GM10266 (cell line): ENCODE results near the gene ATXN7.

ENCODE experiments used
- DNase-seq: peaks from one replicate; pipeline ENCODE4 v3.0.0; 2012; ENCODE audit errors: extremely low spot score
- TF ChIP-seq, protein P1 (sequence below): IDR thresholded peaks from 2 replicates; pipeline ENCODE4 v1.5.1; 2012; ENCODE audit warnings: mild to moderate bottlenecking, low read depth; ENCODE audit not compliant: control insufficient read depth, insufficient read depth; ENCODE audit errors: missing control alignments

Gene ATXN7

DNA sequence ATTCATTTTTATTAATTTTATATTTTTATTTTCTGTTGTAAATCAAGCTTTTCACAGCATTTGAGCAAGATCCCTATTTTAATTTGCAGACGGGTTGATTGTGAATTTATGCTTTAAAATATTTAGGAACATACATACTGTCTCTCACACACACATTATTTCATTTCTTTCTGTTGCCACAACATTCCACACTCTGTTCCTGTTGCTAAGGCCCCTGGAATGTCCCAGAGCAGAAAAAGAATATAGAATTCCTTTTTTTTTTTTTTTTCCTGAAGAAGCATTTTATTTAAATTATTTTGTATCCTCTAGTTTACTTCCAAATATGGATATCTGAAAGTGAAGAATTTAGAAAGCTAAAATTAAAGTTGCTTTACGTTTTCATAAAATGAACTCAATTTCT, 85.3 kb downstream of the ATXN7 start:
- TF ChIP-seq, protein P1, sequence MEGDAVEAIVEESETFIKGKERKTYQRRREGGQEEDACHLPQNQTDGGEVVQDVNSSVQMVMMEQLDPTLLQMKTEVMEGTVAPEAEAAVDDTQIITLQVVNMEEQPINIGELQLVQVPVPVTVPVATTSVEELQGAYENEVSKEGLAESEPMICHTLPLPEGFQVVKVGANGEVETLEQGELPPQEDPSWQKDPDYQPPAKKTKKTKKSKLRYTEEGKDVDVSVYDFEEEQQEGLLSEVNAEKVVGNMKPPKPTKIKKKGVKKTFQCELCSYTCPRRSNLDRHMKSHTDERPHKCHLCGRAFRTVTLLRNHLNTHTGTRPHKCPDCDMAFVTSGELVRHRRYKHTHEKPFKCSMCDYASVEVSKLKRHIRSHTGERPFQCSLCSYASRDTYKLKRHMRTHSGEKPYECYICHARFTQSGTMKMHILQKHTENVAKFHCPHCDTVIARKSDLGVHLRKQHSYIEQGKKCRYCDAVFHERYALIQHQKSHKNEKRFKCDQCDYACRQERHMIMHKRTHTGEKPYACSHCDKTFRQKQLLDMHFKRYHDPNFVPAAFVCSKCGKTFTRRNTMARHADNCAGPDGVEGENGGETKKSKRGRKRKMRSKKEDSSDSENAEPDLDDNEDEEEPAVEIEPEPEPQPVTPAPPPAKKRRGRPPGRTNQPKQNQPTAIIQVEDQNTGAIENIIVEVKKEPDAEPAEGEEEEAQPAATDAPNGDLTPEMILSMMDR = no peak
- no peak for DNase-seq

DNA sequence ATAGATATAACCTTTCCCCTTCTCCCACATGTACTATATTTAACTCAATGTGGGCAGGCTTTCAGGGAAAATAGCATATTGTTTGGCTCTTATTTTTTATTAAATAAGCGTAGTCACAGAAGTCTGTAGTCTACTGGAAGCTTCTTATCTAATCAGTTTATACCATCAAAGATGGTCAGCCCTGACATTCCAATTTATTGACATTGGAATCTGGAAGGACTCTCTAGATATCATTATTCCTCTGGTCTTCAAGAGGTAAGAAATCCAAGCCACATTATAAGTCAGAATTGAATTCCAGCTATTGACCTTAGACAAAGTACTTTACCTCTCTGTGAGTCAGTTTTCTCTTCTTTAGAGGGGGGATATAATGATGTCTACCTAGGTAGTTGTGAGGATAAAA, 87.0 kb downstream of the ATXN7 start:
- DNase-seq = no peak
- TF ChIP-seq, protein P1 = no peak

DNA sequence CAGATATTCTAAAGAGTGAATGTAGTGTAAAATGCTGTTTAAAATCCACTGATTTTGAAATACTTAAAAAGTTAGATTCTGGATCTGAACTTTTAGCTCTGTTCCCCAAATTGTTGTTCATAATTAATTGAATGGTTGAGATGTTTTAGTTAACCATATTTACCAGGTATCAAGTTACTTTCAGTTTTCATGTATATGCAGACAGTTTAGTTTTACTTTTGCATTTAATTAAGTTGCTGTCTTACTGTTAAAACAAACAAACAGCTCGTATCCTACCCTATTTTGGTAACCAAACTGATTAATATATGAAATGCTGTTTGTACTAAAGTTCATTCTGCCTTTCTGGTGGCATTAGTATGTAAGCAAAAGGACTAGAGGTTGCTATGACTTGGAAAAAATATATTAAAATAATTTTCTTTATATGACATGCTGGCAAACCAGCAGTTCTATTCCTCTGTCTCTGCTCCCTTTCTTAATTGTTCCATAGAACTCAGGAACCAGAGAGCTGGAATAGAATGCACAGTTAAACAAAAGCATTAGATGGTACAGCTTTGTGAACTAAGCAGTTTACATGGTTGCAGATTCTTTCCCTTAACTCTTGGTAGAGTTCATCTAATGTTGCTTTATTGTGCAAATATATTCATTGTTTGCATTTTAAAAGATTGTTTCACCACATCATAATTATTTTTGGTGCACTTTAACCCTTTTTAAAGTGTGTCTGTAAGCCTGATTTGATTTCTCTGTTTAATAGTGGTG, 88.0 kb downstream of the ATXN7 start:
- DNase-seq = no peak
- TF ChIP-seq, protein P1 = no peak

DNA sequence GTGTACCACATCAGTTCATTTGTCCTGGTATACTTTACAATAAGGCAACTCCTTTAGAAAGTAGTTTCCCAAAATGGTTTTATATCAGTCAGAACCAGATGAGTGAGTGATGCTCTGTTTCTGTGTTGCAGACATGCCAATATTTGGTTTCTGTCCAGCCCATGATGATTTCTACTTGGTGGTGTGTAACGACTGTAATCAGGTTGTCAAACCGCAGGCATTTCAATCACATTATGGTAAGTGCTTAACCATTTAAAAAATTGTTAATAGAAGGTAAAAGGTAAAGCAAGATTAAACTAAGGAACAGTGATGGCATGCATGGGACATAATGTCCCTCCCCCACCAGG, 88.6 kb downstream of the ATXN7 start:
- TF ChIP-seq, protein P1 = no peak
- DNase-seq = no peak

DNA sequence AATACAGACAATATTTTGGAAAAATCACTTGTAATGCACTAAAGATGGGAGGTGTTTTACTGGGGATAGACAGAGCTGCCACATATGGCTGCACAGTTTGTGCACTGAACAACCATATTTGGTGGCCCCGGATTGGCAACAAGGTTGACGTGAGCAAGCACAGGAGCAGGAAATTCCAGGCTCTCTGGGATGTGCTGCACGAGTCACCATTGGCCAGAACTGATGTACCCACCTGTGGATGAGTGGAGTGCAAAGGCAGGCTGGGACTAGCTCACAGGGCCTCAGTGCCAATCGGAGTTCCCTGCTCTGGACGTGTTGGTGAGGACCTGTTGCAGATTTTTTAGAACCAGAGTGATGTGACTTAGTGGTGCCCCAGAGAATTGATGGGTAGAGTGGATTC, 90.5 kb downstream of the ATXN7 start:
- no peak for DNase-seq
- TF ChIP-seq, protein P1 = no peak

DNA sequence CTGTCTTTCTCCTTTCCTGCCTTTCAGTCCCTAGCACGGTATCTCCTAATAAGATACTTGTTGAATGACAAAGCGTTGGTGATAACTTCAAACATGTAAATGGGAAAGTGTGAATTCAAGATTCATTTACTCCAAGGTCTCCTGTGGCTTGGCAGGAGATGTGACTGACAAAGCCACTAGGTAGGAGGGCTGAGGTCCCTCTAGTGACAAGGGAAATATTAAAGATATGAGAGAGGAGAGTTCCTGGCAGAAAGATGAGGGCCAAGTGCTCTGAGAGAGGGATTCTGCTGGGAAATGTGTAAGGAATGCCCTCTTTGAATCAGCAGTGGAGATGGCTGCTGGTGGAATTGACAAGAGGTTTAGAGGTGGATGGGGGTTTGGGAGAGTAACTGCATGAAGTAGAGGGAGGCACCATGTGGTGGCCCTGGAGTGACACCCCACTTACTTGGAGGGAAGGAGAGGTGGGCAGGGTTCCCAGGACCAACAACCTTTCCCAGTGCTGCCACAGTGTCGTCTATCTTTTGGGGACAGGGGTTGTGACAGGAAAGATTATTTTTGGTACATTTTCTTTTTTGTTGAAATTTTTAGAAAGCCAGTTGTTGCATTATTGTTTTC, 91.5 kb downstream of the ATXN7 start:
- no peak for DNase-seq
- TF ChIP-seq, protein P1 = no peak

DNA sequence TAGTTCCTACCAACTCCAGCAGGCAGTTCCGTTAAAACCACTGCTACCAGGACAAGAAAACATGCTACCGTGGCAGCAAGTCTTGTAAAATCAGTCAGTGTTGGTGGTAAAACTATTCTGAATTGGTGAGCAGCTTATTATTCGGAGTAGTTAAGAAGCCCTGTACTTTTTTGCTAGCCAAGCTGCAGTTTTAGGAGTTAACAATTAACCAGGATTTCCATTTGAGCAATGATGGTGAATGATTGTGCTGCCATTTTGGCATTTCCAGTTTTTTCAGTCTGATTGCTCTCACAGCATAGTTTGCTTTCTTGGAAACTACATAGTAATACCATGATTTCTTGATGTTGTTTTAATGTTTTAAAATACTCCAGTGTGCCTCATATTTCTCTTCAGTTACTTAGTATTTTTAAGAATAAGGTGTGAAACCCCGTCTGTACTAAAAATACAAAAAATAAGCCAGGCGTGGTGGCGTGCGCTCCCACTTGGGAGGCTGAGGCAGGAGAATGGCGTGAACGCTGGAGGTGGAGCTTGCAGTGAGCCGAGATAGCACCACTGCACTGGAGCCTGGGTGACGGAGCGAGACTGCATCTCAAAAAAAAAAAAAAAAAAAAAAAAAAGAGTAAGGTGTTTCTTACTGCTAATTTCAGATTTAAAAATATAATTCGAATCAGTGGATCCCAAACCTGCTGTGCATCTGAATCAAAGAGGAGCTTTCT, 92.3 kb downstream of the ATXN7 start:
- TF ChIP-seq, protein P1 = no peak
- no peak for DNase-seq
